Dermis lymphatic vessel endothelial cell (primary cell): Measurements from ENCODE around the gene CHST9. TPM values are rescaled to one million over a fixed set of nuclear protein-coding genes. Genes with fewer than 3 reads are reported as not detected.

Source experiments
- total RNA-seq: library from RNA; depleted of rRNA; stranded (reverse); fragments of >200 nt; gene quantifications from 2 replicates; pipeline ENCODE4 v1.2.1, GENCODE V29; 2014

Gene CHST9
- under 0.01 TPM in 1 of 2 replicates, not detected in the other for total RNA-seq

GRCh38 chr18:27185025-27185763, at the start of gene CHST9:
Gene CHST9 (minus strand): TSS chr18:27185308. CDS start chr18:27142809, 42,499 bp downstream.

GRCh38 chr18:26865557-26865956, 319.6 kb downstream of the CHST9 start, which contains the start of gene AQP4:
Gene AQP4 (minus strand): TSS chr18:26865707. CDS start chr18:26865689, 18 bp downstream.

